ENCODE measurements around the gene GPC6.

Gene GPC6

DNA sequence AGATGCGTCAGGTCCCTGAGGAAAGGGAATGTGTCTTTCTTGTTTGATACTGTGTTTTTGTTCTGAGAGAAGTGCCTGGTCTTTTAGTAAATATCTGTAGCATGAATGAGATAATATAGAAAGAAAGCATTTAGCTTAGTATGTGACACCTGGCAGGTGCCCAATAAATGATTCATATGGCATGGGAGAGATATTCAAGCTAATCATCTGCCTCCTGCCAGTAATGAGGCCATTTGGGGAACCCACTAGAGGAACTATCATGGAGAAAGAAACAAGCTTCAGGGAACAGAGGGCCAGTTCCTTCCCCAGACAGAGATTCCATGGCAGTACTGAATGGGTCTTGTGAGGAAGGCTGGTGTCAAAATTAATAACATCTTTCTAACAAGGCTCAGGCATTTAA lies 648.9 kb downstream of the GPC6 start:
- no peak overlapping the region for H2AFZ ChIP-seq (ENCODE audit: low read depth, low read length)
- H3K4me3 ChIP-seq (ENCODE audit: low read length): no peak overlapping the region
- no peaks in the 10 kb centered on the region for H3K36me3 ChIP-seq (replicated peaks; ENCODE audit: low read depth, low read length)
- no peaks in the 10 kb centered on the region for H3K79me2 ChIP-seq (ENCODE audit: low read length)
- no peak overlapping the region for H3K4me2 ChIP-seq (ENCODE audit: low read length)
- H3K4me1 ChIP-seq (ENCODE audit: low read length): peaks cover 12% of the 10 kb centered on the region
- no peaks in the 10 kb centered on the region for H4K20me1 ChIP-seq (ENCODE audit: insufficient read depth, low read length)
- no peak overlapping the region for H3K27ac ChIP-seq (ENCODE audit: low read length)
- H3K27me3 ChIP-seq (ENCODE audit: low read depth, low read length): no peaks in the 10 kb centered on the region
- H3K9ac ChIP-seq (ENCODE audit: low read length): no peak overlapping the region
- TF ChIP-seq, protein P1, sequence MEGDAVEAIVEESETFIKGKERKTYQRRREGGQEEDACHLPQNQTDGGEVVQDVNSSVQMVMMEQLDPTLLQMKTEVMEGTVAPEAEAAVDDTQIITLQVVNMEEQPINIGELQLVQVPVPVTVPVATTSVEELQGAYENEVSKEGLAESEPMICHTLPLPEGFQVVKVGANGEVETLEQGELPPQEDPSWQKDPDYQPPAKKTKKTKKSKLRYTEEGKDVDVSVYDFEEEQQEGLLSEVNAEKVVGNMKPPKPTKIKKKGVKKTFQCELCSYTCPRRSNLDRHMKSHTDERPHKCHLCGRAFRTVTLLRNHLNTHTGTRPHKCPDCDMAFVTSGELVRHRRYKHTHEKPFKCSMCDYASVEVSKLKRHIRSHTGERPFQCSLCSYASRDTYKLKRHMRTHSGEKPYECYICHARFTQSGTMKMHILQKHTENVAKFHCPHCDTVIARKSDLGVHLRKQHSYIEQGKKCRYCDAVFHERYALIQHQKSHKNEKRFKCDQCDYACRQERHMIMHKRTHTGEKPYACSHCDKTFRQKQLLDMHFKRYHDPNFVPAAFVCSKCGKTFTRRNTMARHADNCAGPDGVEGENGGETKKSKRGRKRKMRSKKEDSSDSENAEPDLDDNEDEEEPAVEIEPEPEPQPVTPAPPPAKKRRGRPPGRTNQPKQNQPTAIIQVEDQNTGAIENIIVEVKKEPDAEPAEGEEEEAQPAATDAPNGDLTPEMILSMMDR (IDR thresholded peaks at IDR 0.05; ENCODE audit: low read depth, low read length): no peak
- TF ChIP-seq EZH2phosphoT487 (IDR thresholded peaks at IDR 0.05; ENCODE audit: low read depth): no peak
- no peaks in the 10 kb centered on the region for H3K9me3 ChIP-seq (ENCODE audit: insufficient read depth, low read length)

DNA sequence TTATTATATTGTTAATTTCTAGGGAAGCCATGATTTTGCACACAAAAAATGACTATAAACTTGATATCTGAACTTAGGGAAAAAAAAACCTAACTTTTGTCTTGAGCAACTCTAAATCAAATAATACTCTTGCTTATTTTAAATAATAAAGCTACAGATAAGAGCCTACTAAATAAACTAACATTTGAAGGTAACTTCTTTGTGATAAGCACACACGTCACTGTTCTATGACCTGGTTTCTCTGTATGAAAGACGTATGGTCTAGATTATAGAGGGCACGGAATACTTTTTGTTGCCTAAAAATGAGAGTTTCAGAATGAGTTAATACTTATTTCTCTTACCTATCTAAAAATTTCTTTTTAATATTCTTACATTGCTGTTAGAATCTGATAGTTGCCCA lies 649.6 kb downstream of the GPC6 start:
- Histone ChIP-seq H2AFZ (ENCODE audit: low read depth, low read length) (no peak overlapping the region), H3K9me3 (ENCODE audit: insufficient read depth, low read length) (no peaks in the 10 kb centered on the region), H3K4me3 (ENCODE audit: low read length) (no peak overlapping the region), H3K27me3 (ENCODE audit: low read depth, low read length) (no peaks in the 10 kb centered on the region), H3K9ac (ENCODE audit: low read length) (no peak overlapping the region), H3K27ac (ENCODE audit: low read length) (no peak overlapping the region), H3K79me2 (ENCODE audit: low read length) (no peaks in the 10 kb centered on the region), H3K4me1 (ENCODE audit: low read length) (peaks cover 8% of the 10 kb centered on the region), H3K36me3 (replicated peaks; ENCODE audit: low read depth, low read length) (no peaks in the 10 kb centered on the region), H4K20me1 (ENCODE audit: insufficient read depth, low read length) (no peaks in the 10 kb centered on the region), H3K4me2 (ENCODE audit: low read length) (no peak overlapping the region)
- TF ChIP-seq, protein P1 (IDR thresholded peaks at IDR 0.05; ENCODE audit: low read depth, low read length): no peak
- TF ChIP-seq EZH2phosphoT487 (IDR thresholded peaks at IDR 0.05; ENCODE audit: low read depth): no peak

DNA sequence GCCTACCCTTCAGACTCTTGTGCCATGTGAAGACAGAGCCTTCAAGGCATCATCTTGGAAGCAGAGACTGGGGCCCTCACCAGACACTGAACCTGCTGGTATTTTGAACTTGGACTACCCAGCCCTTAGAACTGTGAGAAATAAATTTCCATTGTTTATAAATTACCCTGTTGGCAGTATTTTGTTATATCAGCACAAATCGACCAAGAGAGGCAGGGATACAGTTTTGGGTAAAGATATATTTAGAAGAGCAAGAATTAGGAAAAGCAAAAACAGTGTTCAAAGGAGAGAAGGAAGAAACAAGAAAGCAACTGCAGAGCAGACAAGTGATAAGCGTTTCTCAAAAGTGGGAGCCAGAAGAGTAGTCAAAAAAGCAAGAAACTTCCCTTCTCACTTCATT lies 652.1 kb downstream of the GPC6 start:
- H3K4me2 ChIP-seq (ENCODE audit: low read length): no peak overlapping the region
- no peak overlapping the region for H2AFZ ChIP-seq (ENCODE audit: low read depth, low read length)
- TF ChIP-seq, protein P1 (IDR thresholded peaks at IDR 0.05; ENCODE audit: low read depth, low read length): no peak
- TF ChIP-seq EZH2phosphoT487 (IDR thresholded peaks at IDR 0.05; ENCODE audit: low read depth): no peak
- no peaks in the 10 kb centered on the region for H3K36me3 ChIP-seq (replicated peaks; ENCODE audit: low read depth, low read length)
- H3K4me3 ChIP-seq (ENCODE audit: low read length): no peak overlapping the region
- no peaks in the 10 kb centered on the region for H3K79me2 ChIP-seq (ENCODE audit: low read length)
- H3K4me1 ChIP-seq (ENCODE audit: low read length): no peaks in the 10 kb centered on the region
- no peaks in the 10 kb centered on the region for H3K9me3 ChIP-seq (ENCODE audit: insufficient read depth, low read length)
- H3K27me3 ChIP-seq (ENCODE audit: low read depth, low read length): no peaks in the 10 kb centered on the region
- no peak overlapping the region for H3K27ac ChIP-seq (ENCODE audit: low read length)
- H3K9ac ChIP-seq (ENCODE audit: low read length): no peak overlapping the region
- H4K20me1 ChIP-seq (ENCODE audit: insufficient read depth, low read length): no peaks in the 10 kb centered on the region

DNA sequence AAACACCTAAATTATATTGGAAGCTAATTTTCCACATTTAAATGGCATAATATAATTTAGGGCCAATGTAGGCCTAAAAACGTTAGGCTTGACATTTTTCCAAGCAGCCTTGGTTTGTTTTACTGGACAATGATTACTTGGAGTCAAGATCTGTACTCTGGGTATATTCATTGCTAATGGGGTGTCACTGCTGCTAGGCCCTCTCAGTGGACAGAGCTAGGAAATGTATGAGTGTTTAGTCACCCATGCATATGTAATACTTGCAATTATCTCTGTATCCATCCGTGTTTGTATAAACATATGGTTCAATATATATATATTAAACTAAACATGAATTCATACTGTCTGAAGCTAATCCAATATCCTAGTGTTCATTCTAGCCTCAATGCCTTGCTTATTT lies 654.8 kb downstream of the GPC6 start:
- Histone ChIP-seq H3K9ac (ENCODE audit: low read length) (no peak overlapping the region), H4K20me1 (ENCODE audit: insufficient read depth, low read length) (no peaks in the 10 kb centered on the region), H3K9me3 (ENCODE audit: insufficient read depth, low read length) (no peaks in the 10 kb centered on the region), H2AFZ (ENCODE audit: low read depth, low read length) (no peak overlapping the region), H3K27me3 (ENCODE audit: low read depth, low read length) (no peaks in the 10 kb centered on the region), H3K4me2 (ENCODE audit: low read length) (no peak overlapping the region), H3K4me3 (ENCODE audit: low read length) (no peak overlapping the region), H3K4me1 (ENCODE audit: low read length) (no peaks in the 10 kb centered on the region), H3K36me3 (replicated peaks; ENCODE audit: low read depth, low read length) (no peaks in the 10 kb centered on the region), H3K79me2 (ENCODE audit: low read length) (no peaks in the 10 kb centered on the region), H3K27ac (ENCODE audit: low read length) (no peak overlapping the region)
- TF ChIP-seq EZH2phosphoT487 (IDR thresholded peaks at IDR 0.05; ENCODE audit: low read depth): no peak
